ENCODE results near the gene THRSP. TPM values are rescaled to one million over a fixed set of nuclear protein-coding genes. Genes with fewer than 3 reads are reported as not detected.
A peak's percentile ranks its signal among the peaks of the same experiment; 100 is the strongest.

THRSP gene
- total and polyA plus RNA-seq, 2 of the 8 experiments (the other 6 are each of a cell fraction or from before 2014, with no cell fraction given), result 0.11 TPM; not detected in 1

DNA sequence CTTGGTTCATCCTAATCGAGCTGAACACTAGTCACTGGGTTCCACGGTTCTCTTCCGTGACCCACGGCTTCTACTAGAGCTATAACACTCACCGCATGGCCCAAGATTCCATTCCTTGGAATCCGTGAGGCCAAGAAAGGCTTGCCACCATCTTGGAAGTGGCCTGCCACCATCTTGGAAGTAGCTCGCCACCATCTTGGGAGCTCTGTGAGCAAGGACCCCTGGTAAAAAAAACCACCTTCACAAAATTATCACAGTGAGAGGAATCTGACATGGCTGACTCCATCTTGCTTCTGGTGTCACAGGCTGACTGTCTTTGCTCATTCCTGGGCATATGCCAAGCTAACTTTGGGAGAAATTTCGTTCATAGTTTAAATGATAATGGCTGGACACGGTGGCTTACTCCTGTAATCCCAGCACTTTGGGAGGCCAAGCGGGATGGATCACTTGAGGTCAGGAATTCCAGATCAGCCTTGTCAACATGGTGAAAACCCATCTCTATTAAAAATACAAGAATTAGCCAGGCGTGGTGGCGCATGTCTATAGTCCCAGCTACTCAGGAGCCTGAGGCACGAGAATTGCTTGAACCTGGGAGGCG, 21.7 kb upstream of the THRSP start:
- no peak overlapping the region for H3K27ac ChIP-seq (ENCODE audit: low read depth, low read length)
- CTCF ChIA-PET (ENCODE audit: partially characterized antibody), result interaction anchor here (1.2 to 2.1 kb wide), 4 partner anchors 11 to 42 kb away, joined by 3 to 5 read pairs (median 3); partner anchors contain the start of gene THRSP
- FAIRE-seq, result no peak
- peaks cover 0 to 11% (median 5%) of the 10 kb centered on the region in 4 experiments; a peak in 4 of 7 replicates for H3K4me1 ChIP-seq (replicated peaks in 1 of 4; ENCODE audit: control insufficient read depth in 3 of 4, insufficient read depth in 4 of 4, low read length in 3 of 4)
- H3K18ac ChIP-seq (ENCODE audit: extremely low read depth, low read length), result no peak overlapping the region
- no peak overlapping the region for H3K14ac ChIP-seq (ENCODE audit: insufficient read length)
- H2AK5ac ChIP-seq (ENCODE audit: low read depth, low read length), result no peak overlapping the region
- POLR2A ChIA-PET (ENCODE audit: partially characterized antibody), result interaction anchor here (0.7 to 2.2 kb wide), 2 partner anchors 8 to 20 kb away, joined by 3 to 6 read pairs; no protein-coding TSS in a partner anchor
- no peak overlapping the region for H3K4ac ChIP-seq (replicated peaks; ENCODE audit: insufficient read length, low read depth, low read length)
- peak overlapping the region; percentile 82; the same call in 1 of the 2 replicates for H2AFZ ChIP-seq (ENCODE audit: low read length)
- no peak overlapping the region for H3K23ac ChIP-seq (ENCODE audit: insufficient read length)
- no peak overlapping the region for H2BK5ac ChIP-seq (ENCODE audit: low read depth, low read length)
- H2BK20ac ChIP-seq (ENCODE audit: low read length), result peak overlapping the region; percentile 48; the same call in 1 of the 2 replicates
- H4K91ac ChIP-seq (replicated peaks; ENCODE audit: insufficient read length, low read length), result no peak overlapping the region
- H3K27me3 ChIP-seq (replicated peaks in 1 of 4; ENCODE audit: control insufficient read depth in 3 of 4, extremely low read depth in 1 of 4, insufficient read depth in 3 of 4, low read length in 3 of 4), result no peaks in the 10 kb centered on the region
- H3K9me3 ChIP-seq (ENCODE audit: insufficient read depth in 2 of 2, low read depth in 1 of 2, low read length in 1 of 2), result no peaks in the 10 kb centered on the region
- peak overlapping the region; percentile 50; the same call in 1 of the 2 replicates for H2BK12ac ChIP-seq (ENCODE audit: low read depth, low read length)
- peaks cover 2% of the 10 kb centered on the region; the same call in 1 of the 2 replicates for H3K23me2 ChIP-seq (ENCODE audit: low read depth, low read length)
- H3K4me2 ChIP-seq (ENCODE audit: insufficient read depth in 1 of 2, low read depth in 2 of 2, low read length in 2 of 2), result no peak overlapping the region
- DNase-seq (ENCODE audit: low read depth in 1 of 2, low spot score in 2 of 2), result no peak
- WGBS, 2 experiments (ENCODE audit: extremely low coverage in 1 of 2, insufficient coverage in 1 of 2, insufficient read length in 1 of 2, insufficient replicate concordance in 2 of 2, low coverage in 1 of 2, low lambda C conversion rate in 2 of 2, missing lambda C conversion rate in 1 of 2), result 91% methylated on average over 14 of the region's 14 CpGs; no CpG with 5 or more reads in 1 of the 2 experiments
- no peak overlapping the region for H3K4me3 ChIP-seq (ENCODE audit: extremely low read depth in 1 of 4, insufficient read depth in 2 of 4, low read depth in 3 of 4, low read length in 4 of 4)
- H4K20me1 ChIP-seq (replicated peaks in 1 of 2; ENCODE audit: control insufficient read depth in 1 of 2, insufficient read depth in 2 of 2, low read length in 2 of 2), result no peaks in the 10 kb centered on the region
- H3K79me2 ChIP-seq (ENCODE audit: control insufficient read depth in 1 of 2, insufficient read depth in 2 of 2, low read length in 2 of 2), result no peaks in the 10 kb centered on the region
- no peaks in the 10 kb centered on the region for H3K36me3 ChIP-seq (ENCODE audit: control insufficient read depth in 2 of 4, insufficient read depth in 4 of 4, low read length in 3 of 4)
- H3K9ac ChIP-seq (replicated peaks in 1 of 4; ENCODE audit: extremely low read depth in 1 of 4, low read depth in 3 of 4, low read length in 3 of 4), result no peak overlapping the region
- no peaks in the 10 kb centered on the region for H3K79me1 ChIP-seq (ENCODE audit: low read depth, low read length)
- H4K5ac ChIP-seq (ENCODE audit: insufficient read length, low read depth, low read length), result no peak overlapping the region
- no peak overlapping the region for H4K8ac ChIP-seq (ENCODE audit: extremely low read depth, insufficient read depth, low read length)
- TF ChIP-seq YY1 (IDR thresholded peaks at IDR 0.05; ENCODE audit: low read depth, low read length) (peak; percentile 78), CREB1 (IDR thresholded peaks at IDR 0.05) (no peak), PHF8 (conservative IDR thresholded peaks at IDR 0.05; ENCODE audit: low read depth, low read length) (no peak)
- no peak overlapping the region for H3K56ac ChIP-seq (replicated peaks; ENCODE audit: insufficient read length, low read depth, low read length)
- H2BK15ac ChIP-seq (ENCODE audit: low read length), result peak overlapping the region; percentile 40; the same call in 1 of the 2 replicates
- no peak overlapping the region for H2BK120ac ChIP-seq (replicated peaks; ENCODE audit: low read depth, low read length)
